Lower leg skin (tissue), 3 donors: ENCODE results near the gene VEGFC.

Experiments
- CTCF ChIP-seq, 3 donors: fragments of 450-650 bp; IDR thresholded peaks; one replicate each; pipeline ENCODE4 v1.5.1; 2016; ENCODE audit warnings: antibody characterized with exemption in 3 of 3, mild to moderate bottlenecking in 3 of 3, moderate library complexity in 2 of 3
- POLR2A ChIP-seq, 2 donors: fragments of 450-650 bp; IDR thresholded peaks; one replicate each; pipeline ENCODE4 v1.6.1; 2016 to 2017; ENCODE audit warnings: antibody characterized with exemption in 2 of 2, mild to moderate bottlenecking in 1 of 2, moderate library complexity in 1 of 2

GRCh38 chr4:176671532-176671931 is 121.2 kb downstream of the VEGFC start:
- TF ChIP-seq CTCF (IDR thresholded peaks at IDR 0.05) (no peak), POLR2A (IDR thresholded peaks at IDR 0.05) (no peak)
